ENCODE measurements around the gene POLD4. TPM values are rescaled to one million over a fixed set of nuclear protein-coding genes. Genes with fewer than 3 reads are reported as not detected.

The POLD4 gene
- total RNA-seq, 4 donors from 2014 or later, result 54.5 to 75.7 (median 65.0) TPM

DNA sequence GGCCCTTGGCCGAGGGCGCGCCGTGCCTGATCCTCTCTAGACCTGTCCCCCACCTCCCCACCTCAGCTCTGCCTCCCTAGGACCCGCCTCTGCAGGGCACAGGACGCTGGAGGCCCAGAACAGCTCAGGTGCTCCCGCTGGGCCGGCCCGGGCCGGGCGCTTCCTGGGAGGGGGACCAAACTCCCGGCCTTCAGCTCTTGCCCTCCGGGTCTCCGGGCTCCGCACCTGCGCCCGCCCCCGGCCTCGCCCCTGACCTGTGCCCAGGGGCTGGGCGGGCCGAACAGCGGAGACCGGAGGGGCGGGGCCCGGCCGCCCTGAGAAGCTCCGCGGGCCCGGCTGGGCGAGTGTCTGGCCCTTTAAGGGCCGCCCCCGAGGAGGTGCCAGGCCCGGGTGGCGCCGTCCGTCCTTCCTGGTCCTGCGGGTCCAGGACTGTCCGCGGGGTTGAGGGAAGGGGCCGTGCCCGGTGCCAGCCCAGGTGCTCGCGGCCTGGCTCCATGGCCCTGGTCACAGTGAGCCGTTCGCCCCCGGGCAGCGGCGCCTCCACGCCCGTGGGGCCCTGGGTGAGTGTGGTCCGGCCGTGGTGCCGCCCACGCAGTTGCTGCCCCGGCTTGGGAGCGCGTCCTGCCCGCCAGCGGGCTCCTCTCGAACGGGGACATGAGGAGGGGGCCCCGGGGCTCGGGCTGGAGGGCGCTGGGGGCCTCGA, 50.1 kb downstream of the POLD4 start, which contains the start of gene SSH3:
TSS of gene SSH3 (plus strand) at position 399 of the 703 bp plus-strand sequence. CDS start at position 495, 96 bp downstream.
- peaks cover 30% of the 10 kb centered on the region for H3K4me1 ChIP-seq
- peak within 1 kb of the TSS; percentile 86 for H3K4me3 ChIP-seq
- H3K36me3 ChIP-seq, result peaks cover 45% of the 10 kb centered on the region
- no peaks in the 10 kb centered on the region for H3K27me3 ChIP-seq
- TF ChIP-seq, protein P1, sequence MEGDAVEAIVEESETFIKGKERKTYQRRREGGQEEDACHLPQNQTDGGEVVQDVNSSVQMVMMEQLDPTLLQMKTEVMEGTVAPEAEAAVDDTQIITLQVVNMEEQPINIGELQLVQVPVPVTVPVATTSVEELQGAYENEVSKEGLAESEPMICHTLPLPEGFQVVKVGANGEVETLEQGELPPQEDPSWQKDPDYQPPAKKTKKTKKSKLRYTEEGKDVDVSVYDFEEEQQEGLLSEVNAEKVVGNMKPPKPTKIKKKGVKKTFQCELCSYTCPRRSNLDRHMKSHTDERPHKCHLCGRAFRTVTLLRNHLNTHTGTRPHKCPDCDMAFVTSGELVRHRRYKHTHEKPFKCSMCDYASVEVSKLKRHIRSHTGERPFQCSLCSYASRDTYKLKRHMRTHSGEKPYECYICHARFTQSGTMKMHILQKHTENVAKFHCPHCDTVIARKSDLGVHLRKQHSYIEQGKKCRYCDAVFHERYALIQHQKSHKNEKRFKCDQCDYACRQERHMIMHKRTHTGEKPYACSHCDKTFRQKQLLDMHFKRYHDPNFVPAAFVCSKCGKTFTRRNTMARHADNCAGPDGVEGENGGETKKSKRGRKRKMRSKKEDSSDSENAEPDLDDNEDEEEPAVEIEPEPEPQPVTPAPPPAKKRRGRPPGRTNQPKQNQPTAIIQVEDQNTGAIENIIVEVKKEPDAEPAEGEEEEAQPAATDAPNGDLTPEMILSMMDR (IDR thresholded peaks at IDR 0.05), result no peak
- TF ChIP-seq POLR2AphosphoS5 (IDR thresholded peaks at IDR 0.05) (no peak), EP300 (IDR thresholded peaks at IDR 0.05) (no peak), POLR2A (IDR thresholded peaks at IDR 0.05) (no peak)
- peak within 1 kb of the TSS; percentile 91 for H3K27ac ChIP-seq
- WGBS, result 0% methylated on average over 17 of the region's 65 CpGs
- H3K9me3 ChIP-seq, result no peaks in the 10 kb centered on the region
- peak; percentile 79 to 92 for DNase-seq (ENCODE audit: low spot score in 2 of 2)

DNA sequence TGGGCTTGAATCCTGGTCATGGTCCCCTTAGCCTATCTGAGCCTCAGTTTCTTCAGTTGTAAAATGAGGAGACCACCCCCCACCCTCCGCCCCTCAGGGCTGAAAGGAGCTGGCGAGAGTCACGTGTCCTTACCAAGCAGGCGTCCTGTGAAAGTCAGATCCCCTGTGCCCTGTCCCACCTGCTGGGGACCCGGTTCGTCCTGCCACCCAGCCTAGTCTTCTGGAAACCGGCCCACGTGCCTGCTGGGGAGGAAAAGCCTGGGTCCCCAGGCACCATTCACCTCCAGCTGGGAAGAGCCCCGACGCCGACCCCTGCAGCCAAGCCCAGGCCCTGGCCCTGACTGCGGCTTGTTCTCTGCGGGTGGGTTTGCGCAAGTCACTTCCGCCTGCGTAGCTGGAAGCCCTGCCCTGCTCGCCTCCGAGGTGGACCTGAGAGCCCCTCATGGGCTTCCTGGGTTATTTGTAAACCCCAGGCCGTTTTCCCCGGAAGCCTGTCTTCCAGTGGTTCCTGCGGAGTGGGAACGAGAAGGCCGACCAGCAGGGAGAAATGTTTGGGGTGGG, 50.7 kb downstream of the POLD4 start:
- Histone ChIP-seq H3K27ac (peak overlapping the region; percentile 91), H3K9me3 (no peaks in the 10 kb centered on the region), H3K36me3 (peaks cover 41% of the 10 kb centered on the region), H3K4me3 (peak overlapping the region; percentile 86), H3K4me1 (peaks cover 30% of the 10 kb centered on the region), H3K27me3 (no peaks in the 10 kb centered on the region)
- TF ChIP-seq EP300 (IDR thresholded peaks at IDR 0.05), result no peak
- TF ChIP-seq POLR2AphosphoS5 (IDR thresholded peaks at IDR 0.05), result peak in 1 of 3 donors; percentile 10
- TF ChIP-seq, protein P1 (IDR thresholded peaks at IDR 0.05), result no peak
- no peak for TF ChIP-seq POLR2A (IDR thresholded peaks at IDR 0.05)
- DNase-seq (ENCODE audit: low spot score in 2 of 2), result peak; percentile 83 to 85
- 0% methylated on average over 9 of the region's 23 CpGs for WGBS

DNA sequence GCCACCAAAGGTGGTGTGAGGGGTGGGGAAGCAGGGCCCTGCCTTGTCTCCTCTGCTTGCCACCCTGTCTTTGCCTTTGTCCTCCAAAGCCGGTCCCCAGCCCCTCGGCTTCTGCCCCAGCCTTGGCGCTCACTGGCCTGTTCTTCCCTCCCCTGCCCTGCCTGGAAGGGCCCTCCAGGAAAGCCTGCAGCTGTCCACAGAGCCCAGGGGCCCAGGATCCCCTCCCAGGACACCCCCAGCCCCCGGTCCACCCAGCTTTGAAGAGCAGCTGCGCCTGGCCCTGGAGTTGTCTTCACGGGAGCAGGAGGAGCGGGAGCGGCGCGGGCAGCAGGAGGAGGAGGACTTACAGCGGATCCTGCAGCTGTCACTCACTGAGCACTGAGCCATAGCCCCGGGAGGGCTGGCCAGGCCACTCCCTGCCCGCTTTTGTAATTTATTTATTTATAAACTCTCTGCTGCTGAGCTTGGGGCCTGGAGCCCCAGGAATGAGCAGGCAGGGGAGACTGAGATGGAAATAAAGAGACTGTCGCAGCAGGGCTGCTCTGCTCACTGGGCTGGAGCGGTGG, 51.3 kb downstream of the POLD4 start:
- peaks cover 34% of the 10 kb centered on the region for H3K36me3 ChIP-seq
- H3K27ac ChIP-seq, result peak overlapping the region; percentile 91
- WGBS, result 22% methylated on average over 14 of the region's 15 CpGs
- H3K4me3 ChIP-seq, result peak overlapping the region; percentile 86
- H3K27me3 ChIP-seq, result no peaks in the 10 kb centered on the region
- no peaks in the 10 kb centered on the region for H3K9me3 ChIP-seq
- TF ChIP-seq, protein P1 (IDR thresholded peaks at IDR 0.05), result no peak
- TF ChIP-seq POLR2AphosphoS5 (IDR thresholded peaks at IDR 0.05) (no peak), EP300 (IDR thresholded peaks at IDR 0.05) (no peak), POLR2A (IDR thresholded peaks at IDR 0.05) (no peak)
- peaks cover 30% of the 10 kb centered on the region for H3K4me1 ChIP-seq
- DNase-seq (ENCODE audit: low spot score in 2 of 2), result peak; percentile 78 to 84

DNA sequence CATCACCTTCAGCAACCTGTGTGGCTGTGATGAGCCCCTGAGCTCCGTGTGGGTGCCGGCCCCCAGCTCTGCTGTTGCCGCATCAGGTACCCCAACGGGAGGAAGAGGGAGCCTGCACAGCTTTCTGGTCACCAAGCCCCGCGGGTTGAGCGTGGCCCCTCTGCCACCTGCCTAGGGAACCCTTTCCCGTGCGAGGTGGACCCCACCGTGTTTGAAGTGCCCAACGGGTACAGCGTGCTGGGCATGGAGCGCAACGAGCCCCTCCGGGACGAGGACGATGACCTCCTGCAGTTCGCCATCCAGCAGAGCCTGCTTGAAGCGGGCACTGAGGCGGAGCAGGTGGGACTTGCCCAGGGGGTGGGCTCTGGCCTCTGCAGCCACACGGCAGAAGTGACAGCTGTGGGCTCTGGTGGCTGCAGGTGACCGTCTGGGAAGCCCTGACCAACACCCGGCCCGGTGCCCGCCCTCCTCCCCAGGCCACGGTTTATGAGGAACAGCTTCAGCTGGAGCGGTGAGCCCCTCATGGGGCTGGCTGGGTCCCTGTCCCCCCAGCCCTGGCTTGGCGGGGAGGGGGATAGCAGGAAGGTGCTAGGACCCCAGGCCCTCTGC, 51.9 kb downstream of the POLD4 start:
- no peaks in the 10 kb centered on the region for H3K27me3 ChIP-seq
- peaks cover 40% of the 10 kb centered on the region for H3K36me3 ChIP-seq
- WGBS, result no CpG with 5 or more reads among the region's 28 CpGs
- peak overlapping the region; percentile 91 for H3K27ac ChIP-seq
- DNase-seq (ENCODE audit: low spot score in 2 of 2), result peak; percentile 62 to 78
- peak overlapping the region; percentile 86 for H3K4me3 ChIP-seq
- H3K4me1 ChIP-seq, result peaks cover 30% of the 10 kb centered on the region
- TF ChIP-seq EP300 (IDR thresholded peaks at IDR 0.05) (no peak), POLR2A (IDR thresholded peaks at IDR 0.05) (no peak), POLR2AphosphoS5 (IDR thresholded peaks at IDR 0.05) (no peak)
- TF ChIP-seq, protein P1 (IDR thresholded peaks at IDR 0.05), result no peak
- peaks cover 1% of the 10 kb centered on the region for H3K9me3 ChIP-seq

Other genes starting within 250 kb of the POLD4 start
- gene KDM2A, start 234.3 kb downstream of the POLD4 start, total RNA-seq, result 100 to 1,000 TPM in 1 of 4 donors, 10 to 100 TPM in 3; 76.0 to 142 (median 84.8) TPM
- 100 to 1,000 TPM in 2 of 4 donors, 10 to 100 TPM in 2; 84.3 to 157 (median 105) TPM for gene GRK2, start 87.1 kb downstream of the POLD4 start, total RNA-seq
- gene ANKRD13D, start 64.2 kb downstream of the POLD4 start, total RNA-seq, result 100 to 1,000 TPM in 1 of 4 donors, 10 to 100 TPM in 3; 55.7 to 154 (median 77.2) TPM
- gene SSH3, start 50.0 kb downstream of the POLD4 start, total RNA-seq, result 100 to 1,000 TPM in 1 of 4 donors, 10 to 100 TPM in 3; 49.4 to 107 (median 63.9) TPM
- gene CLCF1, start 20.1 kb upstream of the POLD4 start, total RNA-seq, result 1 to 10 TPM; 2.7 to 5.5 (median 4.0) TPM
- 10 to 100 TPM; 24.1 to 86.9 (median 28.5) TPM for gene RAD9A, start 38.4 kb upstream of the POLD4 start, total RNA-seq
- 100 to 1,000 TPM in 3 of 4 donors, 10 to 100 TPM in 1; 75.6 to 158 (median 121) TPM for gene PPP1CA, start 48.3 kb upstream of the POLD4 start, total RNA-seq
- under 1 TPM; 0.26 to 0.64 (median 0.52) TPM for gene TBC1D10C, start 50.5 kb upstream of the POLD4 start, total RNA-seq
- under 1 TPM; 0.21 to 0.94 (median 0.74) TPM for gene CARNS1, start 62.1 kb upstream of the POLD4 start, total RNA-seq
- 100 to 1,000 TPM; 147 to 193 (median 158) TPM for gene RPS6KB2, start 74.9 kb upstream of the POLD4 start, total RNA-seq
- gene PTPRCAP, start 84.1 kb upstream of the POLD4 start, total RNA-seq, result 1 to 10 TPM in 2 of 4 donors, under 1 TPM in 2; 0.59 to 4.3 (median 2.0) TPM
- gene CORO1B, start 89.9 kb upstream of the POLD4 start, total RNA-seq, result 10 to 100 TPM; 46.7 to 64.2 (median 47.1) TPM
- gene GPR152, start 99.2 kb upstream of the POLD4 start, total RNA-seq, result under 1 TPM in 1 of 4 donors, not detected in 3; 0.34 TPM
- gene CABP4, start 101.8 kb upstream of the POLD4 start, total RNA-seq, result 1 to 10 TPM in 1 of 4 donors, under 1 TPM in 2, not detected in 1; 0.38 to 2.5 (median 0.72) TPM
- 100 to 1,000 TPM; 131 to 376 (median 207) TPM for gene TMEM134, start 115.7 kb upstream of the POLD4 start, total RNA-seq
- gene AIP, start 129.5 kb upstream of the POLD4 start, total RNA-seq, result 10 to 100 TPM; 30.5 to 58.4 (median 42.2) TPM
- 10 to 100 TPM; 12.4 to 25.7 (median 19.7) TPM for gene PITPNM1, start 151.8 kb upstream of the POLD4 start, total RNA-seq
- 10 to 100 TPM; 16.7 to 44.6 (median 30.9) TPM for gene CDK2AP2, start 154.6 kb upstream of the POLD4 start, total RNA-seq
- not detected for gene CABP2, start 169.9 kb upstream of the POLD4 start, total RNA-seq
- gene GSTP1, start 230.3 kb upstream of the POLD4 start, total RNA-seq, result 1,000 to 10,000 TPM in 3 of 4 donors, 100 to 1,000 TPM in 1; 564 to 1,559 (median 1,256) TPM

Data from suprapubic skin (tissue), 4 donors.